Neural cell (in vitro differentiated cells): Measurements from ENCODE around the gene BLOC1S5. TPM values are rescaled to one million over a fixed set of nuclear protein-coding genes. Genes with fewer than 3 reads are reported as not detected.

Experiments used
- H2AFZ ChIP-seq: fragments of 200-600, 300-800 bp; sonication (generic), shearing (Covaris generic); 2 replicates; pipeline ENCODE4 v1.6.0; 2014; ENCODE audit warnings: low read depth, mild to moderate bottlenecking, antibody characterized with exemption, low read length, moderate library complexity
- H3F3A ChIP-seq: fragments of 200-600 bp; shearing (Covaris generic); 2 replicates; pipeline ENCODE4 v1.6.1; 2016; ENCODE audit warnings: mild to moderate bottlenecking, moderate library complexity, mixed read lengths, antibody characterized with exemption, low read length; ENCODE audit not compliant: insufficient read depth, poor library complexity, severe bottlenecking
- H3K27ac ChIP-seq: fragments of 200-600, 300-800 bp; sonication (generic), shearing (Covaris generic); 2 replicates; pipeline ENCODE4 v1.5.1; 2014; ENCODE audit warnings: mild to moderate bottlenecking, low read length, moderate library complexity
- H3K27me3 ChIP-seq: fragments of 300-800, 200-600 bp; sonication (generic), shearing (Covaris generic); 2 replicates; pipeline ENCODE4 v1.6.0; 2014; ENCODE audit warnings: mild to moderate bottlenecking, low read depth, low read length, moderate library complexity; ENCODE audit not compliant: insufficient read depth
- H3K36me3 ChIP-seq: fragments of 300-800, 200-600 bp; sonication (generic), shearing (Covaris generic); 2 replicates; pipeline ENCODE4 v1.5.1; 2014; ENCODE audit warnings: mild to moderate bottlenecking, antibody characterized with exemption, low read length, moderate library complexity; ENCODE audit not compliant: insufficient read depth
- H3K4me2 ChIP-seq: fragments of 300-800, 200-600 bp; sonication (generic), shearing (Covaris generic); 2 replicates; pipeline ENCODE4 v1.6.0; 2014; ENCODE audit warnings: mild to moderate bottlenecking, low read length
- H3K4me3 ChIP-seq: fragments of 300-800, 200-600 bp; sonication (generic), shearing (Covaris generic); 2 replicates; pipeline ENCODE4 v1.5.1; 2014; ENCODE audit warnings: mild to moderate bottlenecking, low read length, moderate library complexity
- H3K79me2 ChIP-seq: fragments of 200-600 bp; shearing (Covaris generic); replicated peaks from 2 replicates; pipeline ENCODE4 v1.6.0; 2014; ENCODE audit warnings: mild to moderate bottlenecking, low read length, moderate library complexity; ENCODE audit not compliant: insufficient read depth
- H3K9ac ChIP-seq: fragments of 300-800, 200-600 bp; sonication (generic), shearing (Covaris generic); 2 replicates; pipeline ENCODE4 v1.6.1; 2016; ENCODE audit warnings: mild to moderate bottlenecking, low read length, mixed read lengths
- H3K9me2 ChIP-seq: fragments of 200-600 bp; shearing (Covaris generic); 2 replicates; pipeline ENCODE4 v1.6.1; 2016; ENCODE audit warnings: mild to moderate bottlenecking, low read length, mixed read lengths; ENCODE audit not compliant: insufficient read depth
- H3K9me3 ChIP-seq: fragments of 200-600, 300-800 bp; sonication (generic), shearing (Covaris generic); 2 replicates; pipeline ENCODE4 v1.6.1; 2016; ENCODE audit warnings: mild to moderate bottlenecking, mixed run types, low read length, moderate library complexity, mixed read lengths
- H4K20me1 ChIP-seq: fragments of 200-600 bp; shearing (Covaris generic); 2 replicates; pipeline ENCODE4 v1.6.1; 2016; ENCODE audit warnings: mild to moderate bottlenecking, mixed run types; ENCODE audit not compliant: insufficient read depth
- EP300 ChIP-seq: fragments of 450-650 bp; conservative IDR thresholded peaks from 2 replicates; pipeline ENCODE4 v1.6.1; 2014; ENCODE audit warnings: antibody characterized with exemption, mild to moderate bottlenecking, moderate library complexity; ENCODE audit not compliant: poor library complexity, severe bottlenecking
- EZH2 ChIP-seq: fragments of 200-600, 300-800 bp; shearing (Covaris generic), sonication (generic); IDR thresholded peaks from 2 replicates; pipeline ENCODE4 v1.6.1; 2014; ENCODE audit warnings: antibody characterized with exemption, low read length, borderline replicate concordance, mild to moderate bottlenecking; ENCODE audit not compliant: insufficient read depth, poor library complexity, severe bottlenecking
- MXI1 ChIP-seq: fragments of 450-650 bp; conservative IDR thresholded peaks from 2 replicates; pipeline ENCODE4 v1.6.1; 2014; ENCODE audit warnings: antibody characterized with exemption, mild to moderate bottlenecking; ENCODE audit not compliant: poor library complexity, severe bottlenecking
- POLR2AphosphoS5 ChIP-seq: IDR thresholded peaks from 2 replicates; pipeline ENCODE4 v1.6.1; 2012
- RAD21 ChIP-seq: fragments of 450-650 bp; conservative IDR thresholded peaks from 2 replicates; pipeline ENCODE4 v1.6.1; 2014; ENCODE audit warnings: antibody characterized with exemption, mild to moderate bottlenecking, moderate library complexity
- SMC3 ChIP-seq: fragments of 450-650 bp; conservative IDR thresholded peaks from 2 replicates; pipeline ENCODE4 v1.6.1; 2014; ENCODE audit warnings: antibody characterized with exemption, mild to moderate bottlenecking, moderate library complexity; ENCODE audit not compliant: poor library complexity
- TAF1 ChIP-seq: IDR thresholded peaks from 2 replicates; pipeline ENCODE4 v1.6.1; 2012; ENCODE audit warnings: low read depth
- polyA plus RNA-seq: library from polyadenylated mRNA; depleted of rRNA; stranded (reverse); fragments of >200 nt; gene quantifications from 2 replicates; pipeline ENCODE4 v1.2.3, GENCODE V29; 2014
- TF ChIP-seq, protein P1 (sequence below): fragments of 450-650 bp; IDR thresholded peaks from 2 replicates; pipeline ENCODE4 v1.5.1; 2014; ENCODE audit warnings: antibody characterized with exemption, mild to moderate bottlenecking, moderate library complexity; ENCODE audit not compliant: poor library complexity, severe bottlenecking
- TF ChIP-seq, protein P2 (sequence below): IDR thresholded peaks from 2 replicates; pipeline ENCODE4 v1.6.1; 2012; ENCODE audit warnings: borderline replicate concordance

Gene BLOC1S5
- polyA plus RNA-seq, 1 donor from 2014 or later: 12.2 TPM

DNA sequence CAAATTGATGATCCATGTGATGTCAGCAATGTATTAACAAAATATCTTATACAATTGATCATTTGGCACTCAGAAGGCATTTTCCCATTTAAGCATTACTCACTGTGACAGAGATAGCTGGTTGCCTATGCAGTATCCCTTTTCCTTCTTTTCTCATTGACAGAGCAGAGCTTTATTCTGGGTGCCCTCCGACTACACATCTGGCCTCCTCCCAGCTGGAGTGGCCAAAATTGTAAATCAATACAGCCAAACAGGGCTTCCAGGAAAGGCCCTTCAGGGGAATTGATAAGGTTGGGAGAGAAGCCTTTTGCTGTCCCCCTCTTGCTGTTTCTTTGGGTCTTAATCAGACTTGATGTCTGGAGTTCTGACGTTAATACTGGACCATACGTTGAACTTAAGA is 9.6 kb upstream of the BLOC1S5 start:
- no peak overlapping the region for H3K9ac ChIP-seq
- H3K27me3 ChIP-seq: no peaks in the 10 kb centered on the region
- H3K36me3 ChIP-seq: no peaks in the 10 kb centered on the region
- H3K4me2 ChIP-seq: no peak overlapping the region
- H2AFZ ChIP-seq: no peak overlapping the region
- H3F3A ChIP-seq: no peaks in the 10 kb centered on the region
- H3K27ac ChIP-seq: no peak overlapping the region
- H4K20me1 ChIP-seq: no peaks in the 10 kb centered on the region
- H3K9me2 ChIP-seq: no peaks in the 10 kb centered on the region
- no peak overlapping the region for H3K4me3 ChIP-seq
- H3K9me3 ChIP-seq: no peaks in the 10 kb centered on the region
- TF ChIP-seq SMC3 (no peak), RAD21 (no peak)
- TF ChIP-seq, protein P1, sequence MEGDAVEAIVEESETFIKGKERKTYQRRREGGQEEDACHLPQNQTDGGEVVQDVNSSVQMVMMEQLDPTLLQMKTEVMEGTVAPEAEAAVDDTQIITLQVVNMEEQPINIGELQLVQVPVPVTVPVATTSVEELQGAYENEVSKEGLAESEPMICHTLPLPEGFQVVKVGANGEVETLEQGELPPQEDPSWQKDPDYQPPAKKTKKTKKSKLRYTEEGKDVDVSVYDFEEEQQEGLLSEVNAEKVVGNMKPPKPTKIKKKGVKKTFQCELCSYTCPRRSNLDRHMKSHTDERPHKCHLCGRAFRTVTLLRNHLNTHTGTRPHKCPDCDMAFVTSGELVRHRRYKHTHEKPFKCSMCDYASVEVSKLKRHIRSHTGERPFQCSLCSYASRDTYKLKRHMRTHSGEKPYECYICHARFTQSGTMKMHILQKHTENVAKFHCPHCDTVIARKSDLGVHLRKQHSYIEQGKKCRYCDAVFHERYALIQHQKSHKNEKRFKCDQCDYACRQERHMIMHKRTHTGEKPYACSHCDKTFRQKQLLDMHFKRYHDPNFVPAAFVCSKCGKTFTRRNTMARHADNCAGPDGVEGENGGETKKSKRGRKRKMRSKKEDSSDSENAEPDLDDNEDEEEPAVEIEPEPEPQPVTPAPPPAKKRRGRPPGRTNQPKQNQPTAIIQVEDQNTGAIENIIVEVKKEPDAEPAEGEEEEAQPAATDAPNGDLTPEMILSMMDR: no peak
- no peaks in the 10 kb centered on the region for H3K79me2 ChIP-seq

DNA sequence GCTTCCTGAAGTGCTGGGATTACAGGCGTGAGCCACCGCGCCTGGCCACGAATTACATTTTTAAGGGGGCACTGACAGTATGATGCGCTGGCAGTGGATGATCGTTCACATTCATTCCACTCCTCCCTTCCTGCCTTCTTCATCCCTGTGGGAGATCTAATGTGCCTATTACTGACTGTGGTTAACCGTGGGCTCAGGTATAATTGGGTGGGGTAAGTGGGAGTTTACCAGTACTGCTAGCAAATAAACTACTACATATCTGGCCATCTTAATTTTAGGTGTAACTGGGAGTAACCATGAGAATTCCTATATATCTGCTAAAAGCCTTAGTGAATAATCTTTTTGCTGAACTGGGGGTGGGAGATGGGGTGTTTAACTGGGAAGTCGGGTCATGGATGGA is 6.5 kb upstream of the BLOC1S5 start:
- H3K9ac ChIP-seq: no peak overlapping the region
- TF ChIP-seq EP300 (no peak), RAD21 (no peak), TAF1 (no peak), EZH2 (no peak), MXI1 (no peak), POLR2AphosphoS5 (no peak), SMC3 (no peak)
- TF ChIP-seq, protein P2, sequence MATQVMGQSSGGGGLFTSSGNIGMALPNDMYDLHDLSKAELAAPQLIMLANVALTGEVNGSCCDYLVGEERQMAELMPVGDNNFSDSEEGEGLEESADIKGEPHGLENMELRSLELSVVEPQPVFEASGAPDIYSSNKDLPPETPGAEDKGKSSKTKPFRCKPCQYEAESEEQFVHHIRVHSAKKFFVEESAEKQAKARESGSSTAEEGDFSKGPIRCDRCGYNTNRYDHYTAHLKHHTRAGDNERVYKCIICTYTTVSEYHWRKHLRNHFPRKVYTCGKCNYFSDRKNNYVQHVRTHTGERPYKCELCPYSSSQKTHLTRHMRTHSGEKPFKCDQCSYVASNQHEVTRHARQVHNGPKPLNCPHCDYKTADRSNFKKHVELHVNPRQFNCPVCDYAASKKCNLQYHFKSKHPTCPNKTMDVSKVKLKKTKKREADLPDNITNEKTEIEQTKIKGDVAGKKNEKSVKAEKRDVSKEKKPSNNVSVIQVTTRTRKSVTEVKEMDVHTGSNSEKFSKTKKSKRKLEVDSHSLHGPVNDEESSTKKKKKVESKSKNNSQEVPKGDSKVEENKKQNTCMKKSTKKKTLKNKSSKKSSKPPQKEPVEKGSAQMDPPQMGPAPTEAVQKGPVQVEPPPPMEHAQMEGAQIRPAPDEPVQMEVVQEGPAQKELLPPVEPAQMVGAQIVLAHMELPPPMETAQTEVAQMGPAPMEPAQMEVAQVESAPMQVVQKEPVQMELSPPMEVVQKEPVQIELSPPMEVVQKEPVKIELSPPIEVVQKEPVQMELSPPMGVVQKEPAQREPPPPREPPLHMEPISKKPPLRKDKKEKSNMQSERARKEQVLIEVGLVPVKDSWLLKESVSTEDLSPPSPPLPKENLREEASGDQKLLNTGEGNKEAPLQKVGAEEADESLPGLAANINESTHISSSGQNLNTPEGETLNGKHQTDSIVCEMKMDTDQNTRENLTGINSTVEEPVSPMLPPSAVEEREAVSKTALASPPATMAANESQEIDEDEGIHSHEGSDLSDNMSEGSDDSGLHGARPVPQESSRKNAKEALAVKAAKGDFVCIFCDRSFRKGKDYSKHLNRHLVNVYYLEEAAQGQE: no peak
- TF ChIP-seq, protein P1: no peak
- no peaks in the 10 kb centered on the region for H3K36me3 ChIP-seq
- no peak overlapping the region for H2AFZ ChIP-seq
- no peaks in the 10 kb centered on the region for H3K9me3 ChIP-seq
- no peak overlapping the region for H3K27ac ChIP-seq
- H3K27me3 ChIP-seq: no peaks in the 10 kb centered on the region
- H3K4me3 ChIP-seq: no peak overlapping the region
- H3K4me2 ChIP-seq: no peak overlapping the region
- no peaks in the 10 kb centered on the region for H4K20me1 ChIP-seq
- H3K9me2 ChIP-seq: no peaks in the 10 kb centered on the region
- H3K79me2 ChIP-seq: no peaks in the 10 kb centered on the region
- H3F3A ChIP-seq: no peaks in the 10 kb centered on the region
